CD4-positive, alpha-beta T cell (primary cell): Measurements from ENCODE around the gene LMNTD2. TPM values are rescaled to one million over a fixed set of nuclear protein-coding genes. Genes with fewer than 3 reads are reported as not detected.

Experiments
- ATAC-seq: fragments of 200-7000 bp; cut with Tn5 transposase; one replicate; pipeline ENCODE4 v1.10.0; 2022; ENCODE audit warnings: mild to moderate bottlenecking; ENCODE audit not compliant: poor library complexity
- CTCF ChIA-PET: fragments of 350-600 bp; sonication (Branson Sonifier 250); formaldehyde crosslinking; loops from one replicate; lab custom pipeline; 2021; ENCODE audit warnings: antibody characterized with exemption, inconsistent platforms; lab: Charles Lee
- POLR2A ChIA-PET: fragments of 350-600 bp; sonication (Branson Sonifier 250); formaldehyde crosslinking; loops from one replicate; lab custom pipeline; 2021; ENCODE audit warnings: antibody characterized with exemption, inconsistent platforms; lab: Charles Lee
- DNase-seq, 14 experiments: peaks; one replicate each; pipeline ENCODE4 v3.0.0-alpha.2; 2013 to 2020; ENCODE audit warnings: mixed read lengths in 2 of 14
- H3K27ac ChIP-seq, 2 donors: one replicate each; pipeline versions ENCODE4 v1.5.1 to v1.7.0; 2013; ENCODE audit warnings: low read length in 2 of 2, low read depth in 1 of 2, mild to moderate bottlenecking in 1 of 2
- H3K27me3 ChIP-seq, 2 experiments: 1 replicate in 1 of 2; 2 replicates in 1 of 2; pipeline versions ENCODE4 v1.6.1 to v1.7.0; 2013; ENCODE audit warnings: low read length in 2 of 2, control low read depth in 1 of 2, mild to moderate bottlenecking in 1 of 2, moderate library complexity in 1 of 2; ENCODE audit not compliant: insufficient read depth in 2 of 2, control insufficient read depth in 1 of 2
- H3K36me3 ChIP-seq: one replicate; pipeline ENCODE4 v1.6.1; 2013; ENCODE audit warnings: low read length, control low read depth; ENCODE audit not compliant: insufficient read depth
- H3K4me1 ChIP-seq: one replicate; pipeline ENCODE4 v1.6.1; 2013; ENCODE audit warnings: low read length, control low read depth; ENCODE audit not compliant: insufficient read depth
- H3K4me3 ChIP-seq: one replicate; pipeline ENCODE4 v1.5.1; 2013; ENCODE audit warnings: mild to moderate bottlenecking, low read length, moderate library complexity
- H3K9me3 ChIP-seq, 2 experiments: 1 replicate in 1 of 2; 2 replicates in 1 of 2; pipeline versions ENCODE4 v1.6.1 to v1.7.0; 2013; ENCODE audit warnings: low read length in 2 of 2, mild to moderate bottlenecking in 2 of 2, control low read depth in 1 of 2, moderate library complexity in 1 of 2; ENCODE audit not compliant: control insufficient read depth in 1 of 2, insufficient read depth in 1 of 2
- H3K27ac Mint-ChIP-seq: one replicate; pipeline ENCODE4 v1.8.0; 2020; ENCODE audit warnings: mixed read lengths
- H3K27me3 Mint-ChIP-seq: one replicate; pipeline ENCODE4 v1.8.0; 2021; ENCODE audit warnings: mixed read lengths
- H3K36me3 Mint-ChIP-seq: one replicate; pipeline ENCODE4 v1.8.0; 2021; ENCODE audit warnings: low read depth, mixed read lengths
- H3K4me1 Mint-ChIP-seq: one replicate; pipeline ENCODE4 v1.8.0; 2021; ENCODE audit warnings: low read depth, mixed read lengths
- H3K4me3 Mint-ChIP-seq: one replicate; pipeline ENCODE4 v1.8.0; 2020; ENCODE audit warnings: mild to moderate bottlenecking, mixed read lengths
- H3K9me3 Mint-ChIP-seq: one replicate; pipeline ENCODE4 v1.8.0; 2020; ENCODE audit warnings: mixed read lengths
- CTCF ChIP-seq: fragments of 200-600 bp; IDR thresholded peaks from one replicate; pipeline ENCODE4 v1.8.0; 2022; ENCODE audit warnings: antibody characterized with exemption, mild to moderate bottlenecking
- intact Hi-C, 2 experiments: fragments of 100-400 bp; cut with DNase I in 1 of 2; cut with micrococcal nuclease in 1 of 2; formaldehyde crosslinking; loops; one replicate each; pipeline versions ENCODE4 v1.15.1 to v1.9.0; 2023 to 2025; cut with DNase I, micrococcal nuclease
- total RNA-seq, 174 experiments: library from RNA in 2 of 174; stranded (reverse) in 2 of 174; gene quantifications; one replicate each; pipeline ENCODE4 v1.2.3 and lab custom pipeline; 2021 to 2026

LMNTD2 gene
- total RNA-seq, 2 experiments from 2014 or later, result 8.2 to 10.3 TPM

GRCh38 chr11:587978-588380 lies 27.4 kb upstream of the LMNTD2 start:
- peaks cover 64% of the 10 kb centered on the region for H3K36me3 ChIP-seq
- intact Hi-C loops, result loop anchor here in 1 of 2 experiments (2.0 kb wide), 1 partner anchor 19 kb away; no protein-coding TSS in a partner anchor
- Mint-ChIP-seq H3K27me3 (no peaks in the 10 kb centered on the region), H3K4me3 (peak overlapping the region; percentile 56), H3K36me3 (peaks cover 77% of the 10 kb centered on the region), H3K27ac (peak overlapping the region; percentile 96), H3K4me1 (peaks cover 22% of the 10 kb centered on the region), H3K9me3 (no peaks in the 10 kb centered on the region)
- no peak for TF ChIP-seq CTCF
- H3K27ac ChIP-seq, result peak overlapping the region; percentile 51 to 77
- H3K4me3 ChIP-seq, result no peak overlapping the region
- ChIA-PET CTCF (interaction anchor here (1.1 kb wide), 1 partner anchor 33 kb away, joined by 6 read pairs; no protein-coding TSS in a partner anchor), POLR2A (interaction anchor here (1.3 to 3.0 kb wide), 3 partner anchors 9 to 26 kb away, joined by 4 to 17 read pairs (median 9); partner anchors contain the start of gene PHRF1)
- ATAC-seq (peak; percentile 91), DNase-seq (peak; percentile 40 to 89 (median 71))
- no peaks in the 10 kb centered on the region for H3K9me3 ChIP-seq
- H3K27me3 ChIP-seq, result no peaks in the 10 kb centered on the region
- H3K4me1 ChIP-seq, result peaks cover 20% of the 10 kb centered on the region

GRCh38 chr11:587546-587945 lies 27.0 kb upstream of the LMNTD2 start:
- no peaks in the 10 kb centered on the region for H3K9me3 ChIP-seq
- H3K4me3 ChIP-seq, result no peak overlapping the region
- H3K4me3 Mint-ChIP-seq, result peak overlapping the region; percentile 56
- intact Hi-C loops, result no loop called here
- H3K9me3 Mint-ChIP-seq, result no peaks in the 10 kb centered on the region
- ChIA-PET CTCF (interaction anchor here (1.1 kb wide), 1 partner anchor 33 kb away, joined by 6 read pairs; no protein-coding TSS in a partner anchor), POLR2A (interaction anchor here (1.3 to 3.0 kb wide), 3 partner anchors 9 to 26 kb away, joined by 4 to 17 read pairs (median 9); partner anchors contain the start of gene PHRF1)
- H3K36me3 ChIP-seq, result peaks cover 59% of the 10 kb centered on the region
- peaks cover 20% of the 10 kb centered on the region for H3K4me1 ChIP-seq
- H3K27ac ChIP-seq, result peak overlapping the region; percentile 51 to 77
- TF ChIP-seq CTCF, result no peak
- DNase-seq (no peak), ATAC-seq (no peak)
- H3K36me3 Mint-ChIP-seq, result peaks cover 72% of the 10 kb centered on the region
- peaks cover 22% of the 10 kb centered on the region for H3K4me1 Mint-ChIP-seq
- peak overlapping the region; percentile 96 for H3K27ac Mint-ChIP-seq
- no peaks in the 10 kb centered on the region for H3K27me3 Mint-ChIP-seq
- no peaks in the 10 kb centered on the region for H3K27me3 ChIP-seq

DNA sequence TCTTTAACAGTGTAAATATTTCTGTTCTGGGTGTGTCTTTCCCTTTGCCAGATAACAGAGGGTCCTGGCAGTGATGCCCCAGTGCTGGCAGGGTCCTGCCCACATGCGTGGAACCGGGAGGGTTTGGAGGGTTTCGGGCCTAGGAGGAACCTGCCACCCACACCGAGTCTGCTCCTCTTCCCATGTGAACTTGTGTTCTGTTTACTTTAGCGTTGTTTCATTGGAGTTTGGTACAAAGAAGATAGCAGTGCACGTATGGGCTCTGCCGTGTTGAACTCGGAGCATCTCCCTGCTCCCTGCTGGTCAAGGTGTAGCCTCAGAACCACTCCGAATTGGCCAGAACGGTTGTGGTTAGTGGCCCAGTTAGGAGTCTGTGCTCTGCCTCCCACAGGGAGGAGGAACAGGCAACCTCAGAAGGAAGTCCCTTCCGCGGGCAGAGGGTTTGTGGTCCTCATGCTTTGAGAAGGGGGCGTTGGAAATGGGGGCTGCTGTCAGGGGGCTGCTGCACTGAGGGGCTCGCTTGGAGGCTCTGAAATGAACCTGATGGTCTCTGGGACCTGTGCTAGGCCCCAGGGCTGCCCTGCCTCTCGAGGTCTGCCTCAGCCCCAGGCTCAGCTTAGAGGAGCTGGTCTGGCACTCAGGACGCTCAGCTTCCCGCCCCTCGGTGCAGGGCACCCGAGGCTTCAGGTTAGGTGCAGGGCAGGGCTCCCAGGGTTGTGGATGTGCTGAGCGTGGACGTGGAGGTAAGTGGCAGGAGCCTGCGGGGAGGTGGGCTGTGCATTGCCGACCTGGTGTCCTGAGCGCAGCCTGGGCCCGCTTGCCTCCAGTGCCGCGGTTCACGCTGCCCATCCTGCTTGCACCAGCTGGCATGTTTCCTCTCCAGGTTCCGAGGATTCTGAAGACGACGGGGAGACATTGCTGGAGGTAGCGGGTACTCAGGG lies 26.1 kb upstream of the LMNTD2 start:
- H3K4me3 ChIP-seq, result no peak overlapping the region
- intact Hi-C loops, result no loop called here
- Mint-ChIP-seq H3K27me3 (no peaks in the 10 kb centered on the region), H3K4me1 (peaks cover 22% of the 10 kb centered on the region), H3K4me3 (no peak overlapping the region), H3K36me3 (peaks cover 74% of the 10 kb centered on the region), H3K27ac (peak overlapping the region; percentile 96), H3K9me3 (no peaks in the 10 kb centered on the region)
- ChIA-PET POLR2A (interaction anchor here (1.3 to 3.0 kb wide), 3 partner anchors 8 to 27 kb away, joined by 4 to 17 read pairs (median 9); partner anchors contain the start of gene PHRF1), CTCF (no interaction called here)
- TF ChIP-seq CTCF, result no peak
- H3K4me1 ChIP-seq, result peaks cover 23% of the 10 kb centered on the region
- ATAC-seq (no peak), DNase-seq (peak in 1 of 14 experiments; percentile 17)
- peaks cover 61% of the 10 kb centered on the region for H3K36me3 ChIP-seq
- H3K9me3 ChIP-seq, result no peaks in the 10 kb centered on the region
- H3K27ac ChIP-seq, result peak overlapping the region in 1 of 2 donors; percentile 77
- H3K27me3 ChIP-seq, result no peaks in the 10 kb centered on the region
